ENCODE measurements around the gene ABI1.
"Not testable (repeated sequence)": the region's sequence is repeated elsewhere in the genome, so short reads cannot be mapped to it uniquely, and the experiment has no call there.

ABI1 gene

DNA sequence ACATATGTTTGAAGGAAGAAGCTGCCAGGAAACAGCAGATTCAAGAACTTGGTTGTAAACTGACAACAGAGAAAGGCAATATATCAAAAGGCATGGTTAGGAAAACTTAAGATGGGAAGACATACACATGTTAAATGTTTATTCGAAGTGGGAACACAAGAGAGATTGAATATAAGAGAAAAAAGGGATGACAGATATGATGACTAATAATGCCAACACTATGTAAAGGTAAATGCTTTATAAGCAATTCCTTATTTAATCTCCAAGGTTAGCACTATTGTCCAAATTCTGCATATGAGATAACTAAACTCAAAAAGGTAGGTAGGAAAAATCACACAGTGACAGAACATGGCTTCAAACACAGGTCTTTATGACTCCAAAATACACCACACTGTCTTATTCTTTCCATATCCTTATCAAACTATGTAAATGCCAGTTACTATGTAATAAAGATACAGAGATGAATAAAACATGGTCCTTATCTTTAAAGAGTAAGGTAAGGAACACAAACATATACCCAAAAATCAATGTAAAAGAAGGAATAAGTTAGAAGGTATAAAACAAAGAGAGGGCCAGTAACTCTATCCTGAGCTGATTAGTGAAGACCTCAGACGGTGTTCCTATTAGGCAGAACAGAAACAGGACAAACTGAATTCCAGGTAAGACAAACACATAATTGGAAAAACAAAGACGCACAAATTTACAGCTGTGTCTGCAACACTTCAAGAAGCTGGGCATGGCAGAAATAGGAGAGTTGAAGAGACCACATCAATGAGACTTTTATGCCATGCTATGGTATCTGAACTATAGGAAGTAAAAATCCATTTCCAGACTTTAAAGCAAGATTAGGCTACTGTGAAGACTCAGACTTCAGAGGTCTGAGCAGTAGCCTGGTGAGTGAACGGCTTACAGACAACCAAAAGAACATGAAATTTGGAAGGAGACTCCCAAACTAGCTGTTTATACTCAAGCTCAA is 56.1 kb downstream of the ABI1 start:
- DNase-seq, result no peak

DNA sequence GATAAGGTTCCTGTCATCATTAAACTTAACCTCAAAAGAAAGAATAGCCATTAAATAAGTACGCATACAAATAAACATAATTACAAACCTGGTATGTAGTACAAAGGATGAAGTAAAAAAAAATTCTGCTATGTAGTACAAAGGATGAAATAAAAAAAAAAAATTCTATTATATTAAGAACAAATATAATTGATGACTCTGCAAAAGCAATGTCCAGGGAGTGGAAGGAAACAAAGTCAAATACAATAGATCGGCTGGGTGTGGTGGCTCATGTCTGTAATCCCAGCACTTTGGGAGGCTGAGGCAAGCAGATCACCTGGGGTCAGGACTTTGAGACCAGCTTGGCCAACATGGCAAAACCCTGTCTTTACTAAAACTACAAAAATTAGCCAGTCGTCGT is 56.9 kb downstream of the ABI1 start:
- no peak for DNase-seq

DNA sequence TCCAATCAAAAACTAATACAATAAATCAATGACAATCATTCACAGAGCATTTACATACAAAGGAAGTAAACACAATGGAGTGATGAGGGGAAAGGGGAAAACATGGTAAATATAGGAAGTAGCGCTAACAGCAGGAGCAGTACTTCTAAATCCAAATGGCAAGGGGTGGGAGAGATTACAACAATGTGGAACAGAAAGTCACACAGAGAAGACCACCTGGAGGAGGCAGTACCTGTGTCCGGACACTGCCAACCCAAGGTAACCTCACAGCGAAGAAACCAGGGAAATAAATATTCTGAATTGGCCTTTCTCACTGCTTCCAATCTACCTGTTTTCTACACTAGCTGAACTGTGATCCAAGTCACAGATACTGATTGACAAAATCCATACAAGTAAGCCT is 58.2 kb downstream of the ABI1 start:
- DNase-seq, result no peak

DNA sequence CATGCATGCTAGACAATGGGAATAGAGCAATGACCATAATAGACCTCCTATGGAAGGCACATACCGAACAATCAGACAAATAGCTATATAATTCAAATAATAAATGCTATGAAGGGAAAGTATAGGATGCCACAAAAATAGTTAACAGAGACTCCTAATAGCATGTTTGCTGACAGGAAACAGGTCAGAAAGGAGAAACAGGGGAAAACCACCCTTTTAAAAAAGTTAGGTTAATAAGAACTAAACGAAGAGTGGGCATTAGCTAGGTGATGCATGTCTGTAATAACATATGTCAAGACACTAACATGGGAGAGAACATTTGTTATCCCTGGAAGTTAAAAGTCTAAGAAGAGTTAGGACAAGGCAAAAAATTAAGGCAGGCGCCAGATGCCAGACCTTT is 58.9 kb downstream of the ABI1 start:
- DNase-seq, result no peak

DNA sequence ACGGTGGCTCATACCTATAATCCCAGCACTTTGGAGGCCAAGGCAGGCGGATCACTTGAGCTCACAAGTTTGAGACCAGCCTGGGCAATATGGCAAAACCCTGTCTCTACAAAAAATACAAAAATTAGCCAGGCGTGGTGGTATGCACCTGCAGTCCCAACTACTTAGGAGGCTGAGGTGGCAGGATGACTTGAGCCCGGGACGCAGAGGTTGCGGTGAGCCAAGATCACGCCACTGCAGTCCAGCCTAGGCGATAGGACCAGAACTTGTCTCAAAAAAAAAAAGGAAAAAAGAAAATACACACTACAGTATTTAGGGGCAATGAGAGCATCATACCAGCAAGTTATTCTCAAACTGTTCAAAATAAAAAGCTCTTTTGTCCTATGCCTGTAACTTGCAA is 59.5 kb downstream of the ABI1 start:
- no peak for DNase-seq

DNA sequence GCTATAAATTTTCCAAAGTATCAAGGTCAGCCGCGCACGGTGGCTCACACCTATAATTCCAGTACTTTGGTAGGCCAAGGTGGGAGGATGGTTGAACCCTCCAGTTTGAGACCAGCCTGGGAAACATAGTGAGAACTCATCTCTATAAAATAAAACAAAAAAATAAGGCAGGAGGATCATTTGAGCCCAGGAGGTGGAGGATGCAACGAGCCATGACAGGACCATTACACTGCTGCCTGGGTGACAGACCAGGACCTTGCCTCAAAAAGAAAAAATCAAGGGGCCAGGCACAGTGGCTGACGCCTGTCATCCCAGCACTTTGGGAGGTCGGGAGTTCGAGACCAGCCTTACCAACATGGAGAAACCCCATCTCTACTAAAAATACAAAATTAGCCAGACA is 60.3 kb downstream of the ABI1 start:
- no peak for DNase-seq

DNA sequence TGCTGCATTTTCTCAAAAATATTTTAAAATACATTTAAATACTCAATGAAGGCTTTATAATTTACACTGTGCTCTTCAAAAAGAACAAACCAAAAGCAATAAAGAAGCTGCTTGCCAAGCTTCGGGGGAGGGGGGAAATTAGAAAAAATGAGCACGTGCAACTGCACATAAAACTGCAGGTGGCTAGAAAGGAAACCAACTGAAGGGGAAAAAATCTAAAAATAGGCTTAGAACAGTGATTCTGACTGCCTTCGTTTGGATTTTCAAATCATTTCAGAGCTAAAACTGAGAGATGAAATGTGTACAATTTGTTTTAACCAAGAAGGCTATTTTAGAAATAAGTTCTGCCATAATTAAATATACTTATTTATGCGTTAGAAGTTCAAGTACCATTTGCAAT is 61.4 kb downstream of the ABI1 start:
- peak in 1 of 2 experiments; percentile 1 for DNase-seq

DNA sequence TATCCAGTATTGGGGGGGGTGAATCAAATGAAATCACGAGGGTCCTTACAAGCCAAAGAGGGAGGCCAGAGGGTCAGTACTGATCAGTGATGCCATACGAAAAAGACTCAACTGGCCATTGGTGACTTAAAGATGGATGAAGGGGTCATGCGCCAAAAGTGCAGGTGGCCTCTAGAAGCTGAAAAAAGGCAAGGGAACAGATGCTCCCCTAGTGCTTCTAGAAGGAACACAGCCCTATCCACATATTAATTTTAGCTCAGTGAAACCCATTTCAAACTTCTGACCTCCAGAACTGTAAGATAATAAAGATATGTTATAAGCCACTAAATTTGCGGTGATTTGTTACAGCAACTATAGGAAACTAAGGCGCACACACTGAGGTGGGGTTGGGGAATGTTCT is 62.5 kb downstream of the ABI1 start:
- DNase-seq, result no peak

DNA sequence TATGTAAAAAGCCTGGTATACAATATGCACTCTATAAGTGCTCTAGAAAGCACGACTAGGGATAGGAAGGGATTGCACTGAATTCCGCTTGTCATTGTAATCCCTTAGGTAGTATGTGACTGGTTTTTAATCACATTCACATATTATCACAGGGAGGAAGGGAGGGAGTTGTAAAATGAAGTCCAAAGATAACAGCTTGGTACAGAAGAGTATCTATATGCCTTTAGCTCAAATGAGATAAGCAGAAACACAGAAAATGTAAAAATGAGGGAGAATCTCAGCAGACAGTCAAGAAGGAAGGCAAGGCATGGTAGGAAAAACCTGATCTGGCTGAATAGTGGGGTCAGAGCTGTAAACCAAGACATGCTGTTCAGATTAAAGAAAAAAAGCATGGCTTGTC is 63.4 kb downstream of the ABI1 start:
- no peak for DNase-seq

DNA sequence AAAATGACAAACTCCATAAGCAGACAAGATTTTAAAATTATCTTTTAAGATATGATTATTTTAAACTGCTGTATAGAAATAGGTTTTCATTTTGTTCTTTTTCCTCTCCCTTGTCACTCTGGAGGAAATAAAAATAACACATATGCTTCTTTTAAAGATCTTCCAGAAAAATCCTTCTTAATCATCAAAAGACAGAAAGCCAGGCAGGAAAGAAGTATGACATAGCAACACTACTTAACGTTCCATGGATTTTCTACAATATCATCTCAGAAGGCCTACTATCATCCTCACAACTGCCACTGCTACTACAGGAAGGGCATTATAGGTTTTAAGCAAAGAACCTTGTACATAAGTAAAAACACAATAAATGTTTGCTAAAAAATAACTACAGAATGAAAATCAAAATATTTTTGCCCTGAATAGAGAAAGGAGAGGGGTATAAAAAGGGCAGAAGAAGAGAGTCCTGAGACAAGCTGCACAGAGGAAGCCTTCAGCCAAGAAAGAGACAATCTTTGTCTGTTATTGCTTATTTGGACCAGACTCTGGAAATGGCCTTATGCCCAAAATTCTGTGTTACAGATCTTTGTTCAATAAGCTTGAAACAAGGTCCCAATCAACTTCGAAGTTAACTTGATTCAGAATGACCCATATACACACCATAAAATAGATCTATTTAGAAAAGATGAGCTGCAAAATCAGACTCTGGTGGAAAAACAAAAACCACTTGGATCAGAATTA is 67.8 kb downstream of the ABI1 start:
- no peak for DNase-seq

DNA sequence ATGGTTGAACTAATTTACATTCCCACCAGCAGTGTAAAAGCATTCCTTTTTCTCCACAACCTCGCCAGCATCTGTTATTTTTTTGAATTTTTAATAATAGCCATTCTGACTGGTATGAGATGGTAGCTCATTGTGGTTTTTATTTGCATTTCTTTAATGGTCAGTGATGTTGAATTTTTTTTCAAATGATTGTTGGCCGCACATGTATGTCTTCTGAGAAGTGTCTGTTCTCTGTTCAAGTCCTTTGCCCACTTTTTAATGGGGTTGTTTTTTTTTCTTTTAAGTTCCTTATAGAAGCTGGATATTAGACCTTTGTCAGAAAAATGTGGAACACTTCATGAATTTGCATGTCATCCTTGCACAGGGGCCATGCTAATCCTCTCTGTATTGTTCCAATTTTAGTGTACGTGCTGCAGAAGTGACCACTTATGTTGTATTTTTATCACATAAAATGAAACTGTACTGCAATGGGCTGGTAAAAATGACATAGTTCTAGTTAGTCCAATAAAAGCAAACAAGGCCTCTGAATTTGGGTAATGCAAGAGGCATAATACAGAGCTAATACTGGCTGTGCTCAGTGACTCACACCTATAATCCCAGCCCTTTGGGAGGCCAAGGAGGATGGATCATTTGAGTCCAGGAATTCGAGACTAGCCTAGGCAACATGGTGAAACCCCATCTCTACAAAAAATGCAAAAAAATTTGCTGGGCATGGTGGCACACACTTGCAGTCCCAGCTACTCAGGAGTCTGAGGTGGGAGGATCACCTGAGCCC is 70.3 kb downstream of the ABI1 start:
- no peak for DNase-seq

DNA sequence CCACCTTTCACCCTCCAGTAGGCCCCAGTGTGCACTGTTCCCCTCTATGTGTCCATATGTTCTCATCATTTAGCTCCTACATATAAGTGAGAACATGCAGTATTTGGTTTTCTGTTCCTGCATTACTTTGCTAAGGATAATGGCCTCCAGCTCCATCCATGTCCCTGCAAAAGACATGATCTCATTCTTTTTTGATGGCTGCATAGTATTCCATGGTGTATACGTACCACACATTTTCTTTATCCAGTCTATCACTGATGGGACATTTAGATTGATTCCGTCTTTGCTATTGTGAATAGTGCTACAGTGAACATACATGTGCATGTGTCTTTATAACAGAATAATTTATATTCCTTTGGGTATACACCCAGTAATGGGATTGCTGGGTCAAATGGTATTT is 71.0 kb downstream of the ABI1 start:
- not testable (repeated sequence) for DNase-seq

DNA sequence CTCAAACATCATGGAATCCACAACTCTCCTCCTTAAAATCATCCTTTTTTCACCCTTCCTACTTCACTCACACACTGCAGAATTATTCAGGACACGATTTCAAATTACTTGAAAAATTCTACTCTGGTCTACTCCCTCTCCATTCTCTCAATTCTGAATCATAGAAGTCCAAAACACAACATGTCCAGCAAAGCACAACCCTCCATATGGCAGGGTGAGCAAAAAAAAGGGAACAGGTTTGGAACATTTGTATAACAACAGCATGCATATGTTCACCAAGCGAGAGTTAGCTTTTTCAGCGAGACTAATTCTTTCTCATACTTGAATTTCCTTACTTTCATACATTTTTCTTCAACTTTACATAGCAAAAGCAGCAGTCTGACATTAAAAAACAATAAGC is 73.4 kb downstream of the ABI1 start:
- no peak for DNase-seq

DNA sequence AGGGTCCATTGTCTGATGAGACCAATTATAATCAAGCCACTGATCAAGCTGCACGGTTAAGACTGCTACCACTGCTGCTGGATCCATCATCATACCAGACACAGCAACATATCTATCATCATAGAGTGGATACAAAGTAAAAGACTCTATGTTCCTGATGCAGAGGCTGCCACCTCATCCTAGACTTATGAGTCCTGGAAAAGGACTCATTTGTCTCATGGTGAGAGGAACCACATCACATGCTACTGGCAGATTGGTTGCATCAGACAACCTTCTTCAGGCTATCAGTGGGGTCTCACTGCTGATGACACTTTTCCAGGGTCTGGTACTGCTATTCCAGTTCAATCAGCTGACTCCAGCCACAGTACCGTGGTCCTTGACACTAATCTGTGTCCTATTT is 79.0 kb downstream of the ABI1 start:
- no peak for DNase-seq

DNA sequence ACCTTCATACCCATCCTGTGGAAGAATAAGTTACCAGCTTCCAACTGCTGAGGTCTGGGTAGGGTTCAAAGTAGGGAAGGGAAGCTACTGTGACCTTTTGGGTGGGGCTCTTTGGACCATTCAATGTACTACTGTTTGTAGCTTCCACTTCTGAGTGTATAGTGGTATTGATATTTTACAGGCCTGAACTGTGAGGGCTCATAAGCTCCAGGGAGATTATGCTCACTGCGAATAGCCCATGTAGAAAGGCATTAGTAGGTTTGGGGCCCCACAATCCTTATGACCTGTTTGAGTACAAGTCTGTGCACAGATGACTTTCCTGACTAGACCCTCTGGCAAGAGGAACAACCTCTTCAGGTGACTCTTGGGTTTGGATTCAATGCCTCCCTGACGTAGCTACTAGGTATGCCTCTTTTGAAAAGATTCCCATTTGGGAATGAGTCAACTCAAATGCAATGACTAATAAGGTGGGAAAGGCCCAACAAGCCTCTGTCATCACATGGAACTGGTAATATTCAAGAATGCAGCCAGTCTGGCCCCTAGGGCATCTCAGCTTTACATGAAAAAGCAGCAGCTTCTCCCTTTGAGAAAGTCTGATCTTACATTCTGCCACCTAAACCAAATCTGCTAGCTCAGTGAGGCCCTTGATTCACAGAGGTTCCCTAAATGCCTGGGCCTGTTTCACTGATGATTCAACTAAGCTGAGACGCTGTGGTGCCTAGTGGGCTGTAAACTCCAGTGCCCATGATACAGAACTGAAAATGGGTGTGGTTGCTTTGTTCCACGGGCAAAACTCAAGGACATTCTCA is 79.8 kb downstream of the ABI1 start:
- DNase-seq, result no peak

DNA sequence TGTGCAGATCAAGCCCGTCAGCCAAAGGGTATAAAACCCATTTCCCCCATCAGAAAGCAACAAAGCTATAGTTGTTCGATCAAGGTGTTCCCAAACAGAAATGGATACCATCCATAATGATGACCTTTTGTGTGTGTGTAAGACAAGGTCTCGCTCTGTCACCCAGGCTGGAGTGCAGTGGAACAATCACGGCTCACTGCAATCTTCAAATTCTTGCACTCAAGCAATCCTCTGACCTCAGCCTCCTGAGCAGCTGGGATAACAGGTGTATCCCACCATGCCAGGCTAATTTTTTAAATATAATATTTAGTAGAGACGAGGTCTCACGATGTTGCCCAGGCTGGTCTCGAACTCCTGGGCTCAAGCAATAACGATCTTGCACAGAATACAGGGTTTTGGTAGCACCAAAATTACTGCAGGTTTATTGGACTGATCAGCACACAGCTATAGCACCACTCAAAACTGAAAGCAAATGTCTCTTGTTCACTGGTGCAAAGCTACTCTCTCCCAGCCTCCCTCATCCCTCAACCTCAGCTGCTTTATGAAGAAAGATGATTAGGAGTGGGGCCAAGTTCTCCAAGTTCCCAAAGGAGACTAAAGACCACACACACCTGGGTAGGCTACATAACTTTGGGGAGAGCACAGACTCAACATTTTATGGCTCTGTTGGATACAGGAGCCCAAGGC is 80.5 kb downstream of the ABI1 start:
- DNase-seq, result no peak

DNA sequence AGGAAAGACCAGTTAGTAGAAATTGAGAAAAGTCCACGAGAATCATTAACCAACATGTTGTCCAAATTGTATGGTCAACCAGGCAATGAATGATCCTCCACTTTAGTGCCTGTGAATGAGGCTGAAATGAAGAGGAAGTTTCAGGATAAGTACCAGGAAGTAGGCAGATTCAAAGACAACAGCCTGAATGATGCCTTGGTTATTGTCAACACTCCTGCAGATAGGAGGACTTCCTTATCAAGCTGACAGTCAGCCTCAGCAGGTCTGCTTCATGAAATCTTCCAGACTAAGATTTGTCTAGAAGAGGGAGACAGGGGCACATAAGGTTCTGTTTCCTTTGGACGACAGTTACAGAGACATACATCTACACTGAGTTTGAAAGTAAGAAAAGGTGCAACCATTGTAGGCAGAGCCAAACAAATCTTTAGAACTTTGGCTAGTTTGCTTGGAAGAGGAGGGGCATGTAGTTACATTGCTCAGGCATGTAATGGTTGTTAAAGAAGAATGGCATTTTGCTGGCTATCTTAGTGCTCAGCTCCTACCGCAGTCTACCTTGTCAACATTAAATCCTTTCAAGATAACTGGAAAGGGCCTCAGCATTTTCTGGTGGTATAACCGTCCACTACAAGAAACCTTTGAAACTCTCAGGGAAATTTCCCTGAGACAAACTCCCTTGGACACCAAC is 81.4 kb downstream of the ABI1 start:
- no peak for DNase-seq

DNA sequence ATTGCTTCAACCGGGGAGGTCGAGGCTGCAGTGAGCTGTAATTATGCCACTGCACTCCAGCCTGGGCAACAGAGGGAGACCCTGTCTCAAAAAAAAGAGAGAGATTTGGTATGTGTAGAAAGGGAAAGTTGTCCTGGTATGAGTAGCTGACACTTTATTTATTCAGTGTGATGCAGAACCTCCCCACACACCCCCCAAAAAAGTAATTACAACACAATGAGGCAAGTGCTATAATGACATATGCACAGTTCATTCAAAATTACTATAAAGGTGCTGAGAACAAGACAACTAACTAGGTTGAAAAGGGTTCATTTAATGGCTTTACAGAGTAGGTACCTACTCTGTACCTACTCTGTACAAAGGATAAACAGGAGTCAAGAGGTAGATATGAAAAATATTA is 83.1 kb downstream of the ABI1 start:
- DNase-seq, result no peak

DNA sequence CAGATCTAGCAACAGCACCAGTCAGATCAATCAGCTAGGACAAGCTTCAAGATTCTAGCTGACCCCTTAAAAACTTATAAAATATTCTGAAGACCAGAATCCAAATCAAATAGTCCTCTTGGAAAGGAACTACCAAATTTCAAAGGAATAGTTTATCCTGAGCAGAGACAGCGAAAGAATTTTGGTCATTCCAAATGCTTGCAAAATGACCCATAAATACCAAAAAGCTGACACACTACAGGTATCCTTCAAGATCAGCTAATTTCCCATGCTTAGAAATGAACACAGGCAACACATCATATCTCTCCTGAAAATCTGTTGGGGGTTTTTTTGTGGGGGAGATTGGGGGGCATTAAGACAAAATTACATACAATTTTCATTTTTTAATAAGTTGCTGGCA is 84.5 kb downstream of the ABI1 start:
- no peak for DNase-seq

DNA sequence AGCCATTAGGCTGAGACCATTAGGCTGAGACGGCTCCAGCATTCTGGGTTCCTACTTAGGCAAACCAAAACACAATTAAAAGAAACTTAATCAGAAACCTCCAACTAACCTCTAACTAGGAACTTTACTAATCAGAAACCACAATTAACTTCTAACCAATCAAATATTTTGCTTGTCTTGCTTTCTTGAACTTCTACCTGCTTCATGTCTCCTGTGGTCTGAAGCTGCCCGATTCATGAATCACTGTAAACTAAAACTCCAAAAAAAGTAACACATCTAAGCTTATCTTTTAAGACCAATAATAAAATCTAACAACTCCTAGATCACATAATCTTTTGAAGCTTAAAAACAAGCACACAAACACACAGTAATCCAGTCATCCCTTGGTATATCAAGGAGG is 87.1 kb downstream of the ABI1 start:
- no peak for DNase-seq

DNA sequence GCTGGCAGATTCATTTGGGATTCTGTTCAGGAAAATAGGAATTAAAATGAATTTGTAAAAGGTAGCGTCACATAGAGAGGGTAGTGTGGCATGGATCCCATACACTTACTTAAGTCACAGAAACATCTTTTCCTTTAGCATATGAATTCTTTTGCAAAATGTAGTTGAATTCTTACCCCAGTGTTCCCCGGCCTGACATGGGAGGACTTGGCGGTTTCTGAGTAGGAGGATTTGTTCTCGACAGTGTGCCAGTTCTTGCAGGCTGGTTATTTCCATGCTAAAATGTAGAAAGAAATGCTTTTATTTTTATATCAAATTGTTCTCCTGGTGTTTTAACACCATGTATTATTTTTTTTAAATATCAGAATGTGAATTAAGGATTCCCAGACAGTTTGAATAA is 90.7 kb downstream of the ABI1 start:
- no peak for DNase-seq
